ENCODE data around the gene PIBF1.

Gene PIBF1

GRCh38 chr13:73058736-73059459, 277.0 kb downstream of the PIBF1 start, which contains the start of gene KLF5:
KLF5 (plus strand) TSS chr13:73059005; CDS start chr13:73059328, 323 bp downstream.
- H3K4me3 ChIP-seq (ENCODE audit: low read depth, low read length): peak within 1 kb of the TSS; percentile 69
- TF ChIP-seq, protein P1, sequence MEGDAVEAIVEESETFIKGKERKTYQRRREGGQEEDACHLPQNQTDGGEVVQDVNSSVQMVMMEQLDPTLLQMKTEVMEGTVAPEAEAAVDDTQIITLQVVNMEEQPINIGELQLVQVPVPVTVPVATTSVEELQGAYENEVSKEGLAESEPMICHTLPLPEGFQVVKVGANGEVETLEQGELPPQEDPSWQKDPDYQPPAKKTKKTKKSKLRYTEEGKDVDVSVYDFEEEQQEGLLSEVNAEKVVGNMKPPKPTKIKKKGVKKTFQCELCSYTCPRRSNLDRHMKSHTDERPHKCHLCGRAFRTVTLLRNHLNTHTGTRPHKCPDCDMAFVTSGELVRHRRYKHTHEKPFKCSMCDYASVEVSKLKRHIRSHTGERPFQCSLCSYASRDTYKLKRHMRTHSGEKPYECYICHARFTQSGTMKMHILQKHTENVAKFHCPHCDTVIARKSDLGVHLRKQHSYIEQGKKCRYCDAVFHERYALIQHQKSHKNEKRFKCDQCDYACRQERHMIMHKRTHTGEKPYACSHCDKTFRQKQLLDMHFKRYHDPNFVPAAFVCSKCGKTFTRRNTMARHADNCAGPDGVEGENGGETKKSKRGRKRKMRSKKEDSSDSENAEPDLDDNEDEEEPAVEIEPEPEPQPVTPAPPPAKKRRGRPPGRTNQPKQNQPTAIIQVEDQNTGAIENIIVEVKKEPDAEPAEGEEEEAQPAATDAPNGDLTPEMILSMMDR (IDR thresholded peaks at IDR 0.05; ENCODE audit: low read depth, low read length, missing control alignments): no peak
- no peak within 1 kb of the TSS for H3K27ac ChIP-seq
- in situ Hi-C loops (cut with HindIII; ENCODE audit: low pct_ligation_motif_present, low sequenced_read_pairs): no loop called here
- H3K36me3 ChIP-seq (replicated peaks): no peaks in the 10 kb centered on the region
- no peaks in the 10 kb centered on the region for H3K27me3 ChIP-seq (replicated peaks)
- DNase-seq: peak; percentile 92

GRCh38 chr13:73059460-73060250, 277.7 kb downstream of the PIBF1 start:
- H3K27me3 ChIP-seq (replicated peaks): no peaks in the 10 kb centered on the region
- TF ChIP-seq, protein P1 (IDR thresholded peaks at IDR 0.05; ENCODE audit: low read depth, low read length, missing control alignments): no peak
- DNase-seq: no peak
- peak overlapping the region; percentile 69 for H3K4me3 ChIP-seq (ENCODE audit: low read depth, low read length)
- no peak overlapping the region for H3K27ac ChIP-seq
- no peaks in the 10 kb centered on the region for H3K36me3 ChIP-seq (replicated peaks)
- in situ Hi-C loops (cut with HindIII; ENCODE audit: low pct_ligation_motif_present, low sequenced_read_pairs): no loop called here

DNA sequence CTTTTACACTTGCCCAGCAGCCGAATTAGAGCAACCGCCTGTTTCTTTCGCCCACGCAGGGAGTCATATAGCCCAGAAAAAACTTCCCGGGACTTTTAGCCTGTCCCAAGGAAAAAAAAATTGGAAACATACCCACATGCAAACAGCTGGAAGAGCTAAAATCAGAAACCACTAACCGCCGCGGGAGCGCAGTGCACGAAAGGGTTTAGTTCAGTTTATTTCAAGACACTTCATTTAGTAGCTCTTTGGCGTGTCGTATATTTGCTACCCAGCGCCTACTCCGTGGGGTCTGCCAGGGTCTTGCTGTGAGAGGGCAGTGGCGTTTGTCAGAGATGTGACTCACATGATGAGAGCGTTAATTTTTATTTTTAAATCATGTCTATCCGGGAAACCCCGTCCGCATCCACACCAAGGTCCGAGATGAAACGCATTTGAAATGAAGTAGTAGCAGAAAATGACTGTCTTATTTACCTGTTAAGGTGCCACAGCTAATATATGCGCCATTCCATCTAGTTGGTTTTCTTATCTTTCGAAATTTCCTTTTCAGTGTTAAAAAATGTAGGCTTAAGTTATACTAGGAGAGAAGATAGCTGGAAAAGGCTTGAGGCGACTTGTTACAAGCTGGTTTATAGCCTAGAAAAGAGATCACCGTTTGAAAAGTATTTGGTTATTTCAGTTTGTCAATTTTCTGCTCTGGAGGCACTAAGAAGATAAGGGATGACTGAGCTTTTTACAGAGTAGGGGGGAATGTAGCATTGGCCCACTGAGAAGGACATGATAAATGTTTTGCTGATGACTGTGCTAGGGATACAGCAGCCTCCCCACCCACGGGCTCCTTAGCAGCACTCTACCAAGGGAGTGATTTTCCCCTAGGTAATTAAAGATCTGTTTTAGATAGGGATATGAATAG, 278.6 kb downstream of the PIBF1 start:
- Histone ChIP-seq H3K27ac (no peak overlapping the region), H3K27me3 (replicated peaks) (no peaks in the 10 kb centered on the region), H3K36me3 (replicated peaks) (no peaks in the 10 kb centered on the region), H3K4me3 (ENCODE audit: low read depth, low read length) (peak overlapping the region; percentile 69)
- in situ Hi-C loops (cut with HindIII; ENCODE audit: low pct_ligation_motif_present, low sequenced_read_pairs): no loop called here
- TF ChIP-seq, protein P1 (IDR thresholded peaks at IDR 0.05; ENCODE audit: low read depth, low read length, missing control alignments): no peak
- peak; percentile 64 for DNase-seq

- no peak overlapping the region for H3K27ac ChIP-seq
- H3K4me3 ChIP-seq (ENCODE audit: low read depth, low read length): no peak overlapping the region
These were observed 279.5 kb downstream of the PIBF1 start for GRCh38 chr13:73061473-73061872.

DNA sequence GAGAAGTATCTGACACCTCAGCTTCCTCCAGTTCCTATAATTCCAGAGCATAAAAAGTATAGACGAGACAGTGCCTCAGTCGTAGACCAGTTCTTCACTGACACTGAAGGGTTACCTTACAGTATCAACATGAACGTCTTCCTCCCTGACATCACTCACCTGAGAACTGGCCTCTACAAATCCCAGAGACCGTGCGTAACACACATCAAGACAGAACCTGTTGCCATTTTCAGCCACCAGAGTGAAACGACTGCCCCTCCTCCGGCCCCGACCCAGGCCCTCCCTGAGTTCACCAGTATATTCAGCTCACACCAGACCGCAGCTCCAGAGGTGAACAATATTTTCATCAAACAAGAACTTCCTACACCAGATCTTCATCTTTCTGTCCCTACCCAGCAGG, 279.9 kb downstream of the PIBF1 start:
- H3K36me3 ChIP-seq (replicated peaks): no peaks in the 10 kb centered on the region
- in situ Hi-C loops (cut with HindIII; ENCODE audit: low pct_ligation_motif_present, low sequenced_read_pairs): no loop called here
- H3K27me3 ChIP-seq (replicated peaks): no peaks in the 10 kb centered on the region
- DNase-seq: no peak
- TF ChIP-seq, protein P1 (IDR thresholded peaks at IDR 0.05; ENCODE audit: low read depth, low read length, missing control alignments): no peak
- no peak overlapping the region for H3K4me3 ChIP-seq (ENCODE audit: low read depth, low read length)
- H3K27ac ChIP-seq: no peak overlapping the region

More at GRCh38 chr13:73061473-73061872, 279.5 kb downstream of the PIBF1 start:
- no peak for DNase-seq
- TF ChIP-seq, protein P1 (IDR thresholded peaks at IDR 0.05; ENCODE audit: low read depth, low read length, missing control alignments): no peak
- H3K27me3 ChIP-seq (replicated peaks): no peaks in the 10 kb centered on the region
- in situ Hi-C loops (cut with HindIII; ENCODE audit: low pct_ligation_motif_present, low sequenced_read_pairs): no loop called here
- no peaks in the 10 kb centered on the region for H3K36me3 ChIP-seq (replicated peaks)
